ENCODE results near the gene SLC12A7. TPM values are rescaled to one million over a fixed set of nuclear protein-coding genes. Genes with fewer than 3 reads are reported as not detected.

The SLC12A7 gene
- total RNA-seq, 4 donors from 2014 or later, result 26.1 to 41.6 (median 29.1) TPM

- intact Hi-C loops (cut with DNase I), result no loop called here
- DNase-seq, result no peak
- no peaks in the 10 kb centered on the region for H3K36me3 ChIP-seq
- no peaks in the 10 kb centered on the region for H3K27me3 ChIP-seq
- H3K4me1 ChIP-seq, result no peaks in the 10 kb centered on the region
- no peak for TF ChIP-seq POLR2A (IDR thresholded peaks at IDR 0.05)
- TF ChIP-seq CTCF (IDR thresholded peaks at IDR 0.05), result no peak
- WGBS, 2 donors, result 54 to 61% methylated on average over 9 to 24 of the region's 29 CpGs
- H3K27ac ChIP-seq, result no peak overlapping the region
- H3K4me3 ChIP-seq (replicated peaks in 1 of 3), result no peak overlapping the region
- no peaks in the 10 kb centered on the region for H3K9me3 ChIP-seq
Measured at GRCh38 chr5:1021136-1021968, 90.5 kb downstream of the SLC12A7 start.

- 76 to 77% methylated on average over 16 of the region's 16 CpGs for WGBS, 2 donors
- intact Hi-C loops (cut with DNase I), result no loop called here
- TF ChIP-seq POLR2A (IDR thresholded peaks at IDR 0.05), result no peak
- no peak for TF ChIP-seq CTCF (IDR thresholded peaks at IDR 0.05)
Measured at GRCh38 chr5:1020452-1020961, 91.4 kb downstream of the SLC12A7 start.

DNA sequence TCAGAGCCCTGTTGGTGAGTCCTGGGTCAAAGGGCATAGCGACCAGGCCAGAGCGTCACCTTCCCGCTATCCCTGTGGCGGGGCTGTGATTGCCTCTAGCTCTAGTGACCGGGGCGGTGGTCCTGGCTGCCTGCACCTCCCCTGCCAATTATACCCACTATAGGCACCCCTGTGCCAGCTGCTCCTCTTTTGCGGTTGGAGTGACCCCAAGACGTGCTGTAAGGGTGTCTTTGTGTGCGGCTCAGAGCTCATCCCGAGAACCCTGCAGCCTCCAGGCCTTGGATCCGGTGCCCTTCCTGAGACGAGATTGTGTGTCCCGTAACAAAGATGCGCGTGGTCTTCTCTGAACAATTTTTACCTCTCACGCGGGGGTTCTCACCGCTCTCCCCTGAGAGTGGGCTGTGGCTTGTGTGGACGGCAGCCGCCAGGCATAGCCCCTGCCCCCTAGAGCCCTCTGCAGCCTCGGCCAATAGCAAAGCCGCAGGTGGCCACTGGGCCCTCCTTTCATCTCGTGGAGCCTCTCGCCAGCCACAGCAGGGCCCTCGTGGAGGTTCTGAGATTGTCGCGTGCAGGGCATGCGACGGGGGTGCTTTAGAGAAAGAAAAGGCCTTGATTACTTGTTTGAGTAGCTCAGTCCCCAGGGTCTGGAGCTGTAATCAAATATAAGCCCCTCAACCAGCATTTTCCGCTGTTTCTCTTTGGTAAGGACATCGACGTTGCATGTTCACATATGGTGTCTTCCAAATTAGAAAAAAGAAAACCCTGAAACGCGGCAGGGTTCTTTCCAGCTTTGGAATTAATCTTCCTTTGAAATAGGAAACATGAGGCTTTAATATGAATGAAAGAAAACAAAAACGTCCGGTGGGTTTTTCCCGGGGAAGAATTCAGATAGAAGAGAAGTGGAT is 92.6 kb downstream of the SLC12A7 start:
- H3K36me3 ChIP-seq, result no peaks in the 10 kb centered on the region
- DNase-seq, result no peak
- no peaks in the 10 kb centered on the region for H3K9me3 ChIP-seq
- 81 to 86% methylated on average over 31 to 34 of the region's 37 CpGs for WGBS, 2 donors
- H3K27me3 ChIP-seq, result no peaks in the 10 kb centered on the region
- intact Hi-C loops (cut with DNase I), result no loop called here
- no peak for TF ChIP-seq CTCF (IDR thresholded peaks at IDR 0.05)
- no peak for TF ChIP-seq POLR2A (IDR thresholded peaks at IDR 0.05)
- no peaks in the 10 kb centered on the region for H3K4me1 ChIP-seq
- H3K27ac ChIP-seq, result no peak overlapping the region
- no peak overlapping the region for H3K4me3 ChIP-seq (replicated peaks in 1 of 3)

More at GRCh38 chr5:1020452-1020961, 91.4 kb downstream of the SLC12A7 start:
- Histone ChIP-seq H3K27me3 (no peaks in the 10 kb centered on the region), H3K27ac (no peak overlapping the region), H3K36me3 (no peaks in the 10 kb centered on the region), H3K4me1 (no peaks in the 10 kb centered on the region), H3K4me3 (replicated peaks in 1 of 3) (no peak overlapping the region), H3K9me3 (no peaks in the 10 kb centered on the region)
- no peak for DNase-seq

DNA sequence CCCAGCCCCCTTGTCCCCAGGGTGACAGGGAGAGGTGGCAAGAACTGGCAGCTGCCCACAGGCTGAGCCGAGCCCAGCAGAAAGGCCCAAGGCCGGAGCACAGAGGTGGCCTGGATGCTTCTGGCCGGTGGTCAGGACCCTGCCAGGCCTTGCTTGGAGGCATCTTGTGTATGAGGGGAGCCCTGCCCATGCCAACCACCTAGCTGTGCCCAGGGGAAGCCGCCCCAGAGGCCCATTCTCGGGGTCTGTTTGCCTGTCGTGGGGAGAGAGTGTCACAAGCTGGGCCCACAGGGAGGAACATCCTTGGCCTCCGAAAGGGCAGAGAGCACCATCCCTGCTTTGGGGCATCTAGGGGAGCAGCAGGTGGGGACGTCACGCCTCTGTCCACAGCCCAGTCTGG is 93.3 kb downstream of the SLC12A7 start:
- Histone ChIP-seq H3K4me1 (no peaks in the 10 kb centered on the region), H3K27ac (no peak overlapping the region), H3K4me3 (replicated peaks in 1 of 3) (no peak overlapping the region), H3K9me3 (no peaks in the 10 kb centered on the region), H3K36me3 (no peaks in the 10 kb centered on the region), H3K27me3 (no peaks in the 10 kb centered on the region)
- TF ChIP-seq CTCF (IDR thresholded peaks at IDR 0.05) (no peak), POLR2A (IDR thresholded peaks at IDR 0.05) (no peak)
- no peak for DNase-seq
- intact Hi-C loops (cut with DNase I), result no loop called here
- WGBS, 2 donors, result 91% methylated on average over 6 of the region's 9 CpGs; no CpG with 5 or more reads in 1 of the 2 donors

All from thyroid gland (tissue), 4 donors.